SJCRH30 (cell line): ENCODE measurements around the gene CHRNA7. TPM values are rescaled to one million over a fixed set of nuclear protein-coding genes. Genes with fewer than 3 reads are reported as not detected.
A peak's percentile ranks its signal among the peaks of the same experiment; 100 is the strongest.

Experiments
- DNase-seq, 2 experiments: peaks; one replicate each; pipeline ENCODE4 v3.0.0-alpha.2; 2015 to 2020
- H3K27ac ChIP-seq: fragments of 250-450 bp; sonication (Bioruptor Pico); 2 replicates; pipeline ENCODE4 v1.5.1; 2020; ENCODE audit warnings: mild to moderate bottlenecking, moderate library complexity
- H3K27me3 ChIP-seq: fragments of 250-450 bp; sonication (Bioruptor Pico); 2 replicates; pipeline ENCODE4 v1.5.1; 2020; ENCODE audit warnings: mild to moderate bottlenecking, moderate library complexity
- H3K36me3 ChIP-seq: fragments of 250-450 bp; sonication (Bioruptor Pico); 2 replicates; pipeline ENCODE4 v1.5.1; 2020; ENCODE audit warnings: mild to moderate bottlenecking, moderate library complexity
- H3K4me1 ChIP-seq: fragments of 250-450 bp; sonication (Bioruptor Pico); 2 replicates; pipeline ENCODE4 v1.5.1; 2020; ENCODE audit warnings: mild to moderate bottlenecking, moderate library complexity
- H3K4me3 ChIP-seq: fragments of 250-450 bp; sonication (Bioruptor Pico); 2 replicates; pipeline ENCODE4 v1.5.1; 2020; ENCODE audit warnings: mild to moderate bottlenecking, moderate library complexity
- H3K9me3 ChIP-seq: fragments of 250-450 bp; sonication (Bioruptor Pico); replicated peaks from 2 replicates; pipeline ENCODE4 v1.5.1; 2020; ENCODE audit warnings: mild to moderate bottlenecking, moderate library complexity
- total RNA-seq: library from RNA; depleted of rRNA; stranded (reverse); fragments of >200 nt; shearing (Covaris generic); gene quantifications from 2 replicates; pipeline ENCODE4 v1.2.3, GENCODE V29; 2014; rRNA removed

The CHRNA7 gene
- total RNA-seq: 7.7 and 8.9 TPM in 2 replicates

DNA sequence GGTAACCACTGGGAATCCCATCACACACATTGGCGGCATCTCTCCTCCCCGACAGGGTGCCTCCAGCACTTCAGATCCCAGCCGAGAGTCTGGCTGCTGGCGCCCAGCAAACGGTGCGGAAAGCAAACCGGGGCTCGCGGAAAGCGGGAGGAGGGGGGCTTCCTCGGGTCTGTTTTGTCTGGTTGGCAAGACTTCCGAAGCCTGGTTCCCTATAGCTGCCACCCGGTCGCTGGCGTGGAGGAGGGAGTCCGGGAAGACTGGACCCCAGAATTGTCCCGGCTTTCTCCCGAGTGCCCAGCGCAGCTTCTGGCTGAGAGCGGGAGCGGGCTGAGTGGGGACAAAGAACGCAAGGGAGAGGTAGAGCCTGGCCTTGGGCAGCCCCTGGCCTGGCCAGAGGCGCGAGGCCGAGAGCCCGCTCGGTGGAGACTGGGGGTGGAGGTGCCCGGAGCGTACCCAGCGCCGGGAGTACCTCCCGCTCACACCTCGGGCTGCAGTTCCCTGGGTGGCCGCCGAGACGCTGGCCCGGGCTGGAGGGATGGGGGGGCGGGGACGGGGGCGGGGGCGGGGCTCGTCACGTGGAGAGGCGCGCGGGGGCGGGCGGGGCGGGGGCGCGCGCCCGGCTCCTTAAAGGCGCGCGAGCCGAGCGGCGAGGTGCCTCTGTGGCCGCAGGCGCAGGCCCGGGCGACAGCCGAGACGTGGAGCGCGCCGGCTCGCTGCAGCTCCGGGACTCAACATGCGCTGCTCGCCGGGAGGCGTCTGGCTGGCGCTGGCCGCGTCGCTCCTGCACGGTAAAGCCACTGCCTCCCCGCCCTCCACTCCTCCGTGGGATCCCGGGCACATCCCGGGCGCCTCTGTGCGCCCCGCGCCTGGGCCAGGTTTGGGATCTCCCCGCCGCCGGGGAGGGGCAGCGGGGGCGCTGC lies at the start of gene CHRNA7:
Gene CHRNA7, plus strand, starts transcription at position 654 of the 920 bp plus-strand sequence. Its CDS starts 80 bp downstream, at position 734.
- no peaks in the 10 kb centered on the region for H3K9me3 ChIP-seq
- no peaks in the 10 kb centered on the region for H3K27me3 ChIP-seq
- no peaks in the 10 kb centered on the region for H3K36me3 ChIP-seq
- H3K4me1 ChIP-seq: peaks cover 10% of the 10 kb centered on the region; the same call in 1 of the 2 replicates
- peak; percentile 83 for DNase-seq
- H3K4me3 ChIP-seq: peak within 1 kb of the TSS; percentile 74
- H3K27ac ChIP-seq: peak within 1 kb of the TSS; percentile 52; the same call in 1 of the 2 replicates

DNA sequence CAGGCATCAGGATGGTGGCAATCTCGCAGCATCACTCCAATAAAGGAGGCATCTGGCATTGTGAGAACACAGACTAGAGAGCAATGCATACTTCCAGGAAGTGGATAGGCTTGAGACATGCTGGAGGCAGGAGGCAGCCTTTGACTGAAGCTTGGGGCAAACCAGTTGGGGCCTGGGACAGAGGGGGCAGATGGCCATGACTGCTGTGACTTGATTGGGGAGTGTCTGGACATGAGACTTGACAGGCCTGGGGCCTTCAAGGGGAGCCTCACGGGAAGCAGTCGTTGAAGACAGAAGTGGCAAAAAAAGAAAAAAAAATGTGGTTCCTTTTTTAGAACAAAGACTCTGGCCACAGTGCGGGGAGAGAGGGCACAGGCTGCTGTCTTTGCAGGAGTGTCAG lies 44.7 kb upstream of the CHRNA7 start:
- Histone ChIP-seq H3K36me3 (no peaks in the 10 kb centered on the region), H3K4me1 (no peaks in the 10 kb centered on the region), H3K27me3 (no peaks in the 10 kb centered on the region; the same call in 1 of the 2 replicates), H3K9me3 (no peaks in the 10 kb centered on the region), H3K27ac (no peak overlapping the region), H3K4me3 (no peak overlapping the region)
- DNase-seq: no peak

DNA sequence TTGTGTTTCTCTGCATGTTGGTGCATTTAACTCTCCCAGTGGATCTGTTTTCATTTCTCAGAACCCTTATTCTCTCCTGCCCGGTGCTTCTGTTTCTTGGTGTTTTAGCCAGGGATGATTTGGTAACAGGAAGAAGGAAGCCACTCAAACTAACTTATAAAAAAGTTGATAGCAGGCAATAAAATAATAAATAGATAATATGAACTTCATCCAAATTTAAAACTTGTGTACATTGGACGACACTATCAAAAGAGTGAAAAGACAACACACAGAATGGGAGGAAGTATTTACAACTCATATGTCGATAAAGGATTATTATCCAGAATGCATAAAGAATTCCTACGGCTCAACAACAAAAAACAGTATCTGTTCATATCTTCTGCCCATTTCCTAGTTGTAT lies 37.3 kb upstream of the CHRNA7 start:
- Histone ChIP-seq H3K4me1 (no peaks in the 10 kb centered on the region), H3K4me3 (no peak overlapping the region), H3K9me3 (no peaks in the 10 kb centered on the region), H3K27me3 (no peaks in the 10 kb centered on the region), H3K36me3 (no peaks in the 10 kb centered on the region), H3K27ac (no peak overlapping the region)
- no peak for DNase-seq

DNA sequence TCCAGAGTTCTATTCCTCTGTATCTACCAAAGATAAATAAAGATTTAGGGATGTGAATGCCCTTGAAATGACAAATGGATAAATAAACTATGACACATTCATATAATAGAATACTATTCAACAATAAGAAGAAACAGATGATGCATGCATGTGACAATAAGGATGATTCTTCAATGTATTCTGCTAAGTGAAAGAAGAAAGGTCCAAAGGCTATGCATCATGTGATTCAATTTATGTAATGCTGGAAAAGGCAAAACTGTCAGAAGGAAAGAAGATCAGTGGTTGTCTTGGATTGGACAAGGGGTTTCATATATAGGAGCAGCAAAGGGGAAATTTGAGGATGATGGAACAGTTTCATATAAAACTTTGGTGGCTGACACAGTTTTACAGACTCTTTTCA lies 32.6 kb upstream of the CHRNA7 start:
- H3K36me3 ChIP-seq: no peaks in the 10 kb centered on the region
- no peaks in the 10 kb centered on the region for H3K4me1 ChIP-seq
- no peak overlapping the region for H3K27ac ChIP-seq
- no peak for DNase-seq
- no peaks in the 10 kb centered on the region for H3K9me3 ChIP-seq
- no peaks in the 10 kb centered on the region for H3K27me3 ChIP-seq
- no peak overlapping the region for H3K4me3 ChIP-seq

DNA sequence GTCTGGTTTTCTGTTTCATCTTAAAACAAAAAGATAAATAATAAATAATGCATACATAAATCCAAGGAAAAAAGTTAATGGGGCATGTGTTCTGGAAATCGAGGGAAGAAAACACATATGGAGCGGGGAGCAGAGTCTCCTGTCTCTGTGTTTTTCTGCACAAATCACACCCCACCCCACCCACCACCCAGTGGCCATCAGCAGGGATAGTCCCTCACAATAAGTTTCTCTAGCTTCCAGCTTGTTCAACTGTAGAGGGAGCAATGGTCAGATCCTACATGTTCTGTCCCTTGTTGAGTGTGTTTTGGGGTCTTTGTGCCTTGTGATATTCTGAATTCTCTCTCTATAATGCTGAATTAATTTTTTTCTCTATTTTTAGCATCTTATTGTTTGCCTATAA lies 26.8 kb upstream of the CHRNA7 start:
- no peaks in the 10 kb centered on the region for H3K27me3 ChIP-seq

DNA sequence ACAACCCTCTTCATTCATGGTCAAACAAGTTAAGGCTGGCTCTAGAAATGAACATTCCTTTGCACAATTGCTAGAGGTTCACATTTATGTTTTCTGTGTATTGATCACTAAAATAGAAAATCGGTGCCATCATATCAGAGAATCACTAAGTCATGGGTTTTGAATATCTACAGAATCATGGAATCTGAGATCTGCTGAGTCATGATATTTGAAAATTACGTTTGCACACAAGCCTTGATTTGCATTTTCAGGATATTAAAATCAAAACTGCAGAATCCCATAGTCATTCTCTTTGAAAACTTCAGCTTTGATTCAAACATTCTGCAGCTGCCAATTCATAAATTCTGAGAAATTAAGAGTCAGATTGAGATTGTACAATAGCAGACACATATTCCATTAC lies 26.1 kb upstream of the CHRNA7 start:
- H3K4me3 ChIP-seq: no peak overlapping the region
- H3K4me1 ChIP-seq: no peaks in the 10 kb centered on the region
- DNase-seq: no peak
- no peaks in the 10 kb centered on the region for H3K27me3 ChIP-seq
- no peak overlapping the region for H3K27ac ChIP-seq
- H3K36me3 ChIP-seq: no peaks in the 10 kb centered on the region
- no peaks in the 10 kb centered on the region for H3K9me3 ChIP-seq

More for the DNA sequence above, 26.8 kb upstream of the CHRNA7 start:
- H3K4me1 ChIP-seq: no peaks in the 10 kb centered on the region
- H3K27ac ChIP-seq: no peak overlapping the region
- no peak overlapping the region for H3K4me3 ChIP-seq
- no peaks in the 10 kb centered on the region for H3K9me3 ChIP-seq
- no peak for DNase-seq
- H3K36me3 ChIP-seq: no peaks in the 10 kb centered on the region

DNA sequence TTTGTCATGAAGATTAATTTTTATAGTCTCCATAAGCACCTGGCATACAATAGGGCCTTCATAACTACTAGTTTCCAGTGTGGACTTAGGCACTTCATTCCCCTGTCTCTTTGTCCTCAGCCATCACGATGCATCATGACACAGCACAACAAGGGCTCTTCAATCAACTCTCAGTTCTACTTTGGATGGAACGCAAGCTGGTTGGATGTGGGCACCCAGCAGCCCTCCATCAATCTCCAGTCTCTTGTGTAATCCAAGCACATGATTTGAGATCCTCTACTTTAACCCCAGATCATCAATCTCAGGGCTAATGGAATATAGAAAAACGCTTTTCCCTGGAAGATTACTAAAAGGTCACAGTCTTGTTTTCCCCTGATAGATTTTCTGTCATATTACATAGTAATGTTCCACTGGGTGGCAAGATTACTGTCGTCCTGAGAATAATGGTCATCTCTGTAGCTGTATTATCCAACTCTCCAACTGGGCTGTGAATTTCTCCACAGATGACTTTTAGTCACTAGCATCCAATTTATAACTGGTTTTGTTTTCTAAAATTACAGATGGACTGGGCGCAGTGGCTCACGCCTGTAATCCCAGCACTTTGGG lies 22.9 kb upstream of the CHRNA7 start:
- no peaks in the 10 kb centered on the region for H3K9me3 ChIP-seq
- H3K36me3 ChIP-seq: no peaks in the 10 kb centered on the region
- no peaks in the 10 kb centered on the region for H3K4me1 ChIP-seq
- no peak overlapping the region for H3K4me3 ChIP-seq
- H3K27ac ChIP-seq: no peak overlapping the region
- no peaks in the 10 kb centered on the region for H3K27me3 ChIP-seq
- no peak for DNase-seq

DNA sequence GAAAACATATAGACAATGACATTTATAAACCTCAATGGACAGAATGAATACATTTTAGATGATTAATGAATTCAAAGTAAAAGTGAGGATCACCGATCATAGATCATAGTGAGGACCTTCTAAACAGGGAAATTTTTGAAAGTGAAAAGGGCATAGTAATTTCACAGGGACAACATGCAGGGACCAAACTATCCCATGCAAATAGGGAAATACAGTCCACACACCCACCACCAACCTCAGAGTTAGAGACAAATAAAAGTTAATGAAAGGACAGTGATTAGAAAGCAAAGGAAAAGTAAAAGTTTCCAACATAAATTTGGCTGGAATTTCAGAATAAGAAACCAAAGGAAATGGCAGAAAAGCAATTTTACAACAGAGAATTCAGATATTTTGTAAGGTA lies 15.4 kb upstream of the CHRNA7 start:
- Histone ChIP-seq H3K9me3 (0 out of 2 replicates have a peak, but pooled peaks cover 3% of the 10 kb centered on the region), H3K27ac (no peak overlapping the region), H3K27me3 (no peaks in the 10 kb centered on the region), H3K4me3 (no peak overlapping the region), H3K4me1 (no peaks in the 10 kb centered on the region), H3K36me3 (no peaks in the 10 kb centered on the region)
- DNase-seq: no peak

DNA sequence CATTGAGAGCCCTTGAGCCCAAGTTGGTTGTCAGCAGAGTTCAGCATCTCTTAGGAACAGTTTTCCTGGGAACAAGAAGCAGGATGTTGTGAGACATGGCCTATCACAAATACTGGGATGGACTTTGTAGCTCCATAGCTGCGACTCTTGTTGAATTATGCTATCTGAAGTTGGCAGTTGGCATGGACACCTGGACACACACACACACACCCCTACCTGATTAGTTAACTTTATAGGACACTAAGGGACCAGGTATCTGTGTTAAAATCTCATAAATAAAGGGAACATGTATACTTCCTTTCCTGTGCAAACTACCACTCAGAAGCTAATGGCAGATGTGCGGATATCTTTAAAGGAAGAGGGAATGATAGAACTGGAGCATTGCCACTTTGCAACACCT lies 10.2 kb upstream of the CHRNA7 start:
- H3K27ac ChIP-seq: no peak overlapping the region
- no peaks in the 10 kb centered on the region for H3K27me3 ChIP-seq
- no peaks in the 10 kb centered on the region for H3K36me3 ChIP-seq
- H3K4me3 ChIP-seq: no peak overlapping the region
- no peaks in the 10 kb centered on the region for H3K9me3 ChIP-seq
- DNase-seq: no peak
- H3K4me1 ChIP-seq: no peaks in the 10 kb centered on the region

DNA sequence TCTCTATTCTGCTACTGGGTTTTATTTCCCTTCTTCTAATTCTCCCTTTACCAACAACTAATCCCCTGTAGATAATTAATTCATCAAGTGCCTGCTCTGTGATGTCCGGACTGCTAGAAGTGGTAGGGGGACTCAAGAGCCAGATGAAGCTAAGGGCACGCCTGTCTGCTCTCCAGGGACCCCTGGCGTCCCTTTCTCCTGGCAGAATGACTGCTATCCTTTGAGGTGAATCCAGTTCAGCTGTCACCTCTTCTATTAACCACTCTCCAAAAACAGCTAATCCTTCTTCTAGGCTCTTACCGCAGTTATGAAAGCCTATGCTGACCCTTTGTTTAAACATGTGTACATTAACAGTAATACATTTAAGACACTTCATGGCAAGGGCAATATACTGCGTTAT lies 1.4 kb upstream of the CHRNA7 start:
- peak; percentile 36 to 61 for DNase-seq
- H3K27ac ChIP-seq: no peak overlapping the region
- no peaks in the 10 kb centered on the region for H3K9me3 ChIP-seq
- peak overlapping the region; percentile 74 for H3K4me3 ChIP-seq
- H3K4me1 ChIP-seq: peaks cover 10% of the 10 kb centered on the region; the same call in 1 of the 2 replicates
- no peaks in the 10 kb centered on the region for H3K36me3 ChIP-seq
- no peaks in the 10 kb centered on the region for H3K27me3 ChIP-seq

DNA sequence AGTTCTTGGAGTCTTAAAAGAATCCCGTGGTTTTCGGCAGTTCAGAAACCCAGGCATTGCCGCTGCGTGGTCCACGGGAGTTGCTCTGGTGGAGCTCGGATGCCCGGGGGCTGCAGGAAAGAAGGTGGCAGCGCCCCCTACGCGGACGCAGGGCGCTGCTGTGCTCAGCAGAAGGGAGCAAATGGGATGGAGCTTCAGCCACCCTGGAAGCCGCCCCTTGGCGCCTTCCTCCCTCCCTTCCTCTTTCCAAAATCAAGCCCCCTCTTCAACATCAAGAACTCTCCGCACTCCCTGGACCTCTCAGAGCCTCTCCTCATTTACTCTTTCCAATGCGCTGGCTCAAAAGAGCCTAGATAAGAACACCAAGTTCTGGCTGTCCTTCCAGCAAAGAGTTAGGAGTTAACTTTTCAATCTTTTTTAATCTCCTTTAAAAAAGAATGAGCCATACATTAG lies 880 bp upstream of the CHRNA7 start:
- Histone ChIP-seq H3K27ac (peak overlapping the region; percentile 51; the same call in 1 of the 2 replicates), H3K9me3 (no peaks in the 10 kb centered on the region), H3K4me3 (peak overlapping the region; percentile 74), H3K4me1 (peaks cover 10% of the 10 kb centered on the region; the same call in 1 of the 2 replicates), H3K36me3 (no peaks in the 10 kb centered on the region), H3K27me3 (no peaks in the 10 kb centered on the region)
- peak; percentile 77 to 84 for DNase-seq

DNA sequence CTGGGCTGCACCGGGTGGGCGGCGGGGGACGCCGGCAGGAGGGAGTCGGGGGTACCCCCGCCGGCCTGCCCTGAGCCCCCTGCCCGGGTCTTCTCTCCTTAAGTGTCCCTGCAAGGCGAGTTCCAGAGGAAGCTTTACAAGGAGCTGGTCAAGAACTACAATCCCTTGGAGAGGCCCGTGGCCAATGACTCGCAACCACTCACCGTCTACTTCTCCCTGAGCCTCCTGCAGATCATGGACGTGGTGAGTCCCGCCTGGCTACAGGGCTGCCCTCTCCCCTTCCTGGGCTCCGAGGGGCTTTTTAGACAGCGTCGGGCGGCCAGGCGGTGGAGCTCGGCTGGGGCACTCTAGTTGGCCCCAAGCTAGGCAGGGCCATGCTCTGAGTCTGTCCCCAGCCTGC lies 480 bp downstream of the CHRNA7 start:
- H3K36me3 ChIP-seq: no peaks in the 10 kb centered on the region
- H3K4me1 ChIP-seq: peaks cover 10% of the 10 kb centered on the region; the same call in 1 of the 2 replicates
- H3K27me3 ChIP-seq: no peaks in the 10 kb centered on the region
- H3K4me3 ChIP-seq: peak overlapping the region; percentile 74
- peak; percentile 31 to 57 for DNase-seq
- H3K27ac ChIP-seq: peak overlapping the region; percentile 52; the same call in 1 of the 2 replicates
- H3K9me3 ChIP-seq: no peaks in the 10 kb centered on the region

DNA sequence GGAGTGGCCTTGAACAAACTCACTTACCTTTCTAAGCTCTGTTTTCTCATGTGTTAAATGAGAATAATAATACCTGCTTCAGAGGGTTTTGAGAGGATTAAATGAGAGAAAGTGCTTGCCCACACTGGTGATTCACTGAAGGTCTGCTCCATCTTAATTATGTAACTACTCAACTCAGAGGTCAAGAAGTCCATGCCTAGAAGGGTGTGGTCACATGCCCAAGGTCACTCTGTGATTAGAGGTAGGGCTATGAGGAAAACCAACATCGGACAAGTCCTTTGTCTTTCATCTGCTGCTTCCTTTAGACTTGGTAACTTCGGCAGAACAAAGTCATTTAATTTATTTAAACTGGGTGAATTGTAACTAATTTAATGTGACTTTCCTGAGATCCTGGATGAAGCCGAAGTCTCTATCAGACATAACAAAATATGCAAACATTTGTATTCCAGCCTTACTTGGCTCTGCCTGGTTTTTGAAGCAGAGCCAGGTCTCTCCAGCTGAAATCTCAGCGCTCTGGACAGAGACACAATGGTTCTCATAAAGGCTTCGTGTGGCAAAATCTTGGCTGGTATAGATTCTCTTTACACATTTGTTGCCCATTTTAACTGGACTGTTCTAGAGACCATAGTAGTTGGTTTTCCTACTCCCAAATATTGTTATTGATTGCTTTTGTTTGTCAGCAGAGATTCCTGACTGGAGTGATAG lies 3.0 kb downstream of the CHRNA7 start:
- H3K27ac ChIP-seq: no peak overlapping the region
- H3K4me1 ChIP-seq: peaks cover 10% of the 10 kb centered on the region; the same call in 1 of the 2 replicates
- no peaks in the 10 kb centered on the region for H3K27me3 ChIP-seq
- H3K9me3 ChIP-seq: no peaks in the 10 kb centered on the region
- DNase-seq: no peak
- no peak overlapping the region for H3K4me3 ChIP-seq
- no peaks in the 10 kb centered on the region for H3K36me3 ChIP-seq

DNA sequence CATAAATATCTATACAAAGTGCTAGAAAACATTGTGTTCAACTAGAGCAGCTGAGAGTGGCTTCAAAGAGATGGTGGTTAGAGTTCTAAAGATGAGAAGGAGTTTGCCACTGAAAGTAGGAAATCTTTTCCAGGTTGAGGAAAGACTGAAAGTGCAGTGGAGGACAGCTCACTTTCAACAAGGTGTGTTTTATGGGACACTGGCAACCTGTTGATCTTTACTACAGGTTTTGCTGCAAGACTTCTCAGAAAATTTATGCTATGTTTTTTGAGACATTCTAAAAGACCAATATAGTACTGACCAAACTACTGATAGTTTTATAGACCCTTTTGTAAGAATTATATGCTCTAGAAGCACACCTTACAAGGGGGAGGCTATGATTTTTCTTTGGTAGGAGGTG lies 3.8 kb downstream of the CHRNA7 start:
- H3K27ac ChIP-seq: no peak overlapping the region
- peaks cover 5% of the 10 kb centered on the region; the same call in 1 of the 2 replicates for H3K4me1 ChIP-seq
- no peaks in the 10 kb centered on the region for H3K36me3 ChIP-seq
- H3K27me3 ChIP-seq: no peaks in the 10 kb centered on the region
- no peaks in the 10 kb centered on the region for H3K9me3 ChIP-seq
- DNase-seq: no peak
- H3K4me3 ChIP-seq: no peak overlapping the region
